ENCODE measurements around the gene OSBPL2. TPM values are rescaled to one million over a fixed set of nuclear protein-coding genes. Genes with fewer than 3 reads are reported as not detected.

OSBPL2 gene
- total RNA-seq, 4 donors from 2014 or later: 48.4 to 65.1 (median 55.8) TPM

GRCh38 chr20:62337558-62338293 is 99.4 kb downstream of the OSBPL2 start:
- intact Hi-C loops (cut with DNase I): no loop called here
- Histone ChIP-seq H3K27ac (peak overlapping the region in 1 of 4 donors; percentile 50), H3K4me3 (no peak overlapping the region)

DNA sequence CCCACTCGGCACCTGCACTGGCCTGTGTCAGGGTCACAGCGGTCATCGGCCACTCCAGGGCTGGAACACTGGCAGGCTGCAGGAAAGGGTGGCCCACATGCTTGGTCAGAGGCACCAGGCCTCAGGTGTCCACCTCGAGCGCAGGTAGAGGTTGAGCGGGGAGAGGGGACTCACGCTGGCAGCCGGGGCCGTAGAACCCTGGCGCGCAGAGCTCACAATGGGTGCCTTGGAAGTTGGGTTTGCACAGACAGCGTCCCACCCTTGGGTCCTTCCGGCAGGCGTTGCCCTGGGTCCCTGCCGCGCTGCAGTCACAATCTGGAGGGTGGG is 99.9 kb downstream of the OSBPL2 start:
- intact Hi-C loops (cut with DNase I): no loop called here
- no peak for DNase-seq
- TF ChIP-seq POLR2A (IDR thresholded peaks at IDR 0.05): no peak
- no peak for TF ChIP-seq CTCF (IDR thresholded peaks at IDR 0.05)
- WGBS, 2 donors: 84% methylated on average over 5 of the region's 16 CpGs; no CpG with 5 or more reads in 1 of the 2 donors
- no peaks in the 10 kb centered on the region for H3K4me1 ChIP-seq
- no peak overlapping the region for H3K4me3 ChIP-seq
- no peaks in the 10 kb centered on the region for H3K27me3 ChIP-seq
- H3K27ac ChIP-seq: peak overlapping the region in 1 of 4 donors; percentile 50
- peaks cover 31 to 99% (median 37%) of the 10 kb centered on the region in 3 donors for H3K36me3 ChIP-seq
- H3K9me3 ChIP-seq: no peaks in the 10 kb centered on the region

More at GRCh38 chr20:62337558-62338293, 99.4 kb downstream of the OSBPL2 start:
- no peaks in the 10 kb centered on the region for H3K27me3 ChIP-seq
- no peaks in the 10 kb centered on the region for H3K9me3 ChIP-seq
- H3K4me1 ChIP-seq: no peaks in the 10 kb centered on the region
- H3K36me3 ChIP-seq: peaks cover 37 to 99% (median 43%) of the 10 kb centered on the region in 3 donors
- WGBS, 2 donors: 83% methylated on average over 9 of the region's 34 CpGs; no CpG with 5 or more reads in 1 of the 2 donors
- TF ChIP-seq POLR2A (IDR thresholded peaks at IDR 0.05) (no peak), CTCF (IDR thresholded peaks at IDR 0.05) (no peak)
- DNase-seq: no peak

DNA sequence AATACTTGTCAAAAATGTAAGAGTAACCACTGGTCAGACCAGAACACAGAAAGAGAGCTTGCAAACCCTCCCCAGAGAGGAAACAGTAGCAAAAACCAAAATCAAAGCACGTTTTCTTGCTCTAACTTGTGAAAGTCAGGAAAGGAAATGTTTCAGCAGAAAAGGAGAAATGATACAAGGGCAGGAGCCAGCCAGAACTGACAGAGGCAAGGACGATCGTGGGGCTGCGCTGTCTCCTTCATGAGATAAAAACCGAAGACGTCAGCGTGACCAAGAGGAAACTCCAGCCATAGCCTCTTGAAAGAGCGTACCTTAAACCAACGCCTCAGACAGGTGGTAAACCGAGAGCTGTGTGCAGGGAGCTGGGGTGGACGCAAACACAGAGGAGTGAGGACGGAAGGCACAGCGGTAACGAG is 101.3 kb downstream of the OSBPL2 start:
- no peak for TF ChIP-seq CTCF (IDR thresholded peaks at IDR 0.05)
- TF ChIP-seq POLR2A (IDR thresholded peaks at IDR 0.05): no peak
- WGBS, 2 donors: 55 to 69% methylated on average over 13 to 14 of the region's 14 CpGs
- Histone ChIP-seq H3K4me3 (no peak overlapping the region), H3K27ac (no peak overlapping the region), H3K27me3 (no peaks in the 10 kb centered on the region), H3K9me3 (no peaks in the 10 kb centered on the region), H3K36me3 (peaks cover 21 to 99% (median 26%) of the 10 kb centered on the region in 3 donors), H3K4me1 (no peaks in the 10 kb centered on the region)
- intact Hi-C loops (cut with DNase I): no loop called here
- no peak for DNase-seq

- Histone ChIP-seq H3K36me3 (peaks cover 8 to 99% (median 29%) of the 10 kb centered on the region in 3 donors), H3K27me3 (no peaks in the 10 kb centered on the region), H3K4me1 (no peaks in the 10 kb centered on the region), H3K9me3 (no peaks in the 10 kb centered on the region), H3K27ac (peak overlapping the region in 2 of 4 donors; percentile 6 to 42), H3K4me3 (no peak overlapping the region)
- no peak for TF ChIP-seq POLR2A (IDR thresholded peaks at IDR 0.05)
- no peak for TF ChIP-seq CTCF (IDR thresholded peaks at IDR 0.05)
- intact Hi-C loops (cut with DNase I): no loop called here
- DNase-seq: no peak
- WGBS, 2 donors: 52 to 56% methylated on average over 10 of the region's 10 CpGs
Observed at GRCh38 chr20:62342910-62343309, 104.6 kb downstream of the OSBPL2 start.

- Histone ChIP-seq H3K4me3 (no peak overlapping the region), H3K27me3 (no peaks in the 10 kb centered on the region), H3K27ac (no peak overlapping the region), H3K9me3 (no peaks in the 10 kb centered on the region), H3K36me3 (peaks cover 0 to 98% (median 23%) of the 10 kb centered on the region in 3 donors), H3K4me1 (no peaks in the 10 kb centered on the region)
- 87 to 89% methylated on average over 4 to 5 of the region's 5 CpGs for WGBS, 2 donors
- no peak for DNase-seq
- TF ChIP-seq POLR2A (IDR thresholded peaks at IDR 0.05): no peak
- intact Hi-C loops (cut with DNase I): no loop called here
Observed at GRCh38 chr20:62344092-62344491, 105.8 kb downstream of the OSBPL2 start.

Data from esophagus squamous epithelium (tissue), 5 donors.